Measurements from ENCODE around the gene RTN4.

RTN4 gene

GRCh38 chr2:55038428-55038827 is 11.8 kb downstream of the RTN4 start:
- no peak for DNase-seq (ENCODE audit: low read depth)

- no peak for DNase-seq (ENCODE audit: low read depth)
Measured at GRCh38 chr2:55035716-55036115, 14.5 kb downstream of the RTN4 start.

- no peak for DNase-seq (ENCODE audit: low read depth)
Measured at GRCh38 chr2:55033921-55034320, 16.3 kb downstream of the RTN4 start.

DNA sequence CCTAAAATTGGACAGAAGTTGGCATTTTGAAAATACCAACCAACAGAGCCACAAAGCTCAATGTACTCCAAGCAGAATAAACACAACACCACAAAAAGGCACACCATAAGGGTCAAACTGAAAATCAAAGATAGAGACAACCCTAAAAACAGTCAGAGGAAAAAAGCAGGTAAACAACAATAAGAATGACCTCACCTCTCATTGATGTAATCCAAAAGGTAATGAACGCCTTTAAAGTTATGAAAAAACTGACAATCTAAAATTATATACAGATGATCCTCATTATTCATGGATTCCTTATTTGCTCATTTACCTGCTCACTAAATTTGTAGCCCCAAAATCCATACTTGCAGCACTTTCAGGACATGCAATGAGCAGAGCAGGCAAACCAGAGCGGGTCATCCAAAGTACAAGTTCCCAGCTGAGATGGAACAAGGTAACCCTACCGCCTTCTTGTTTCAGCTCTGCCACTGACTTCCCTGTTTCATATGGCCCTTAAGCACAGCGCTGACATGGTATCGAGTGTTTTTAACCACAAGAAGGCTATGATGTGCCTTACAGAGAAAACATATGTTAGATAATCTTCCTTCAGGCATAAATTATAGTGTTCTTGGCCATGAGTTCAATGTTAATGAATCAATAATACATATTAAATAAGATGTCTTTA is 17.0 kb downstream of the RTN4 start:
- no peak for DNase-seq (ENCODE audit: low read depth)

- DNase-seq (ENCODE audit: low read depth) = no peak
Measured at GRCh38 chr2:55031505-55031904, 18.7 kb downstream of the RTN4 start.

GRCh38 chr2:55030766-55031165 is 19.5 kb downstream of the RTN4 start:
- DNase-seq (ENCODE audit: low read depth) = no peak

- DNase-seq (ENCODE audit: low read depth) = no peak
Measured at GRCh38 chr2:55029098-55029497, 21.2 kb downstream of the RTN4 start.

GRCh38 chr2:55027226-55027625 is 23.0 kb downstream of the RTN4 start:
- no peak for DNase-seq (ENCODE audit: low read depth)

- no peak for DNase-seq (ENCODE audit: low read depth)
Measured at GRCh38 chr2:55026202-55026601, 24.0 kb downstream of the RTN4 start.

DNA sequence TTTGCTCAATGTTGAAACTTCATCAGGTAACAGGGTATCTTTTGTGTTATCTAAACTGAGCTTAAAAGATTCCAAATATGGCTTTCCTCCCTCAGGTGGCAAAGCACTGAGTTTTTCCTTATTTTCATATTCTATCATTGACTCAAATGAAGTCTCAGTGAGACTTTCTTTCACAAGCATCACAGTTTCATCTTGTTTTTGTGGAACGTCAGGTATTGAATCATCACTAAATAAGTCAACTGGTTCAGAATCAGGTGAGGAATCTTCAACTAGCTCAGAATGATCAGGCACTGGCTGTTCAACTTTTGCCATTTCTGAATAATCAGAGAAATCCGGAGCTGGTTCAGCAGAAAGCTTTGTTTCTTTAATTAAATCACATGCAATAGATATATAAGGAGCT is 24.6 kb downstream of the RTN4 start:
- DNase-seq (ENCODE audit: low read depth) = no peak

DNA sequence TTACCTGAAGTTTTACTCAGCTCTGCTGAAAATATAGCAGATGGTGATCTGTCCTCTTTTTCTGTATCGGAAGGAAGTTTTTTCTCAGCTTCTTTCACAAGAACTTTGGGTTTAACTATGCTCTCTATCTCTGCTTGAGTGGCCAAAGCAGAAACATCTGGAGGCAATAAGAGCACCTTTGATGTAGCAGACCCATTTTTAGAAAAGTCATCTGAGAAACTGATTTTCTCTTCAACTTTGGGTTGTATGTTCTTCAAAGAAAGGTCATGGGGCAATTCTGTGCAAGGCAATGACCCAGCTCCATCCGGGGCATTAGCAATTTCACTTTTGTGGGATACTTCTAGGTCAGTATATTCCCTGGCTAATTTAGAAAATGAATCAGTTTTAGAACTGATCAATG is 25.2 kb downstream of the RTN4 start:
- DNase-seq (ENCODE audit: low read depth) = no peak

- DNase-seq (ENCODE audit: low read depth) = no peak
Measured at GRCh38 chr2:55022476-55022875, 27.8 kb downstream of the RTN4 start.

DNA sequence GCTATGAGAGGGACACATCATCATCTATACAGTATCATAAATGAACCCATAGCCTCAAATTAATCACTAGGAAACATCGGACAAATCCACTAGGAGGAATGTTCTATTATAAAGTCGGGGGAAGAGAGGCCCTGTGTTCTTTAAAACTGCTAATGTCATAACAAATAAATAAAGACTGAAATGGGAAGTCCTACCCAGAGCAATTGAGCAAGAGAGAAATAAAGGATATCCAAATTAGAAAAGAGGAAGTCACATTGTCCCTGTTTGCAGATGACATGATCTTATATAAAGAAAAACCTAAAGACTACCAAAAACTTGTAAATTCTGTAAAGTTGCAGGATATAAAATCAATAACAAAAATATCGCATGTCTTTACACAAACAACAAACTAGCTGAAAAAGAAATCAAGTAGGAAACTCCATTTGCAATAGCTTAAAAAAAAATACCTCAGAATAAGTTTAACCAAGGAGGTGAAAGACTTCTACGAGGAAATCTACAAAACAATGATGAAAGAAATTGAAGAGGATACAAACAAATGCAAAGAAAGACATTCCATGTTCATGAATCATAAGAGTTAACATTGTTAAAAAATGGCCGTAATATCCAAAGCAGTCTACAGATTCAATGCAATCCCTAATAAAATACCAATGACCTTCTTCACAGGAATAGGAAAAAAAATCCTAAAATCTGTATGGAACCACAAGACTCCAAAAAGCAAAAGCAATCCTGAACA is 30.6 kb downstream of the RTN4 start:
- no peak for DNase-seq (ENCODE audit: low read depth)

GRCh38 chr2:55018619-55019018 is 31.6 kb downstream of the RTN4 start:
- DNase-seq (ENCODE audit: low read depth) = no peak

DNA sequence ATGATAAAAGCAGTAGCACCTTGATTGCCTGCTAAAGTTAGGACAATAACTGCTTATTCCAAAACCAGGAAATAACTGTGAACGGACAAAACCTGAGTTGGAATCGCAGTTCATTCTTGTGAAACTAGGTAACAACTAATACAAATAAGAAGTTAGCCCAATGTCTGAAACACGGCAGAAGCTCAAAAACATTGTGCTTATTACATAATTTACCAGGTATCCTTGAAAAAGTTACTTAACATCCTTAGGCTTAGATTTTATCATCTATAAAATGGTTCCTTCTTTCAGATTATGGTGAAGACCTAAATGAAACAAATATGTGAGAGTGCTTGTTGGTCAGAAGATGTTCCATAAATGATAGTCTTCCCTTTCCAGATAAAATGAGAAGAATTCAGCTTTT is 32.4 kb downstream of the RTN4 start:
- DNase-seq (ENCODE audit: low read depth) = no peak

DNA sequence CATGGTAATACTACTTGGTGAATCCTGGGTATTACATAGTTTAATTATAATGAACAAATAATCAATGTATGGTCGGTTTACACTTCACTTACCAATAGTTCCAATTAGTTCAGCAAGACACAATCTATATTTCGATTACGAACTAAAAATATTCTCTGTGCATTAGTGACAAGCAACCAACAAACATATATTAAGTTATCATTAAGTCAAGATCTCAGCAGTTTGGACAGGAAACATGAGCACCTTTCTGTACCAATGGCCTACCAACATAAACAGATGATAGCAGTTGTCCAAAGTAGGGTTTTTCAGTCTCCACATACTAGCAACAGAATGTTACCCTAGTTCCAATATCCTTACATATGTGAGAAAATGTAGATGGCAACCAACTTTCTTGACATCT is 32.8 kb downstream of the RTN4 start:
- DNase-seq (ENCODE audit: low read depth) = no peak

- peak; percentile 8 for DNase-seq (ENCODE audit: low read depth)
Measured at GRCh38 chr2:55014962-55015939, 35.0 kb downstream of the RTN4 start.

DNA sequence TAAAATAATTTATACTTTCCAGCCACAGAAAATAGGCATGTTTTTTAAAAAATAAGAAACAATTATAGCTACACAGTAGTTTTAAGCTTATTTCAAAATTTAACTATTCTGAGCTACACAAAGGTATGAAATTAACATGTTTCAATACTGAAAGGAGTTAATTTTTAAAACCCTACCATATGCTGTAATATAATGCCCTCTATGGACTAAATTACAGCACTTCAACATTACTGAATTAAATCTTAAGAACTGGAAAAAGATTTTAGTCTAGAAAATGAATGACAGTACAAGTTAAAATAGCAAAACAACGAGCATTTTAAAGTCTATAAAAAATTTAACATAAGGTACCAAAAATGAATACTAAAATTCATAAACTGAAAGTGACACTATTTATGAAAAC is 36.3 kb downstream of the RTN4 start:
- no peak for DNase-seq (ENCODE audit: low read depth)

DNA sequence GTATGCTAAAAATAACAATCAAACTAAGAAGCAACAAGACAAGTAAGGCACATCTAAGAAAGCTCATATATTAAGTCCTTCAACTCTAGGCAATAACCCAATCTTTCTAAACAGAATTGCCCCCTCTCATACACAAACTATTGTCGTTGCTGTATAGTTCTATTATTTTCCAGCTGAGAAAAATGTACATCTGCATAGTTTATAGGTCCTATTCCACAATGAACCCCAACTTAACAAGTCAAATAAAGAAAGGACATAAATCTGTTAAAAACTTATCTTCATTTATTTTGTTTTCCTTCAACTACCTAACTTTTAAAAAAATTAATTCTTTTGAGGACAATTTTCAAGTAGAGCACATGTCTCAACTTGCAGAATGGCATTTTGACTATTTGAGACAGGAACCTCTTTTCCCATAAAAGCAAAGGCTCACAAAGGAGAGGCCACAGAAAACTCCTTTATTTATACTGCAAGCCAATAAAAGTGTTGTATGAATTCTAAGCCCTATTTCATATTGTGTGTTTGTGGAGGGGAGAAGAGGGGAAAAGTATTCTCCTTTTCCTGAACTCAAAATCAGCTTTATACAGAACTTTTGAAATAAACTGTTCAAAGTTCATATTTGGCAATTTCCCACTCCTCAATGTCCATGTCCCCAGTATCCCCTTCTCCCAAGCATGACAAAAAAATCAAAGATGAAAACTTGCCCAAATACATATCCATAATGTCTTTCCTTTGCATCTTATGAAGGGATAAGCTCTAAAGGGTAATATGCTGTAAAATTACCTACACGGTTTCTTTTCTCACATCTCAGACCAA is 37.4 kb downstream of the RTN4 start:
- DNase-seq (ENCODE audit: low read depth) = no peak

DNA sequence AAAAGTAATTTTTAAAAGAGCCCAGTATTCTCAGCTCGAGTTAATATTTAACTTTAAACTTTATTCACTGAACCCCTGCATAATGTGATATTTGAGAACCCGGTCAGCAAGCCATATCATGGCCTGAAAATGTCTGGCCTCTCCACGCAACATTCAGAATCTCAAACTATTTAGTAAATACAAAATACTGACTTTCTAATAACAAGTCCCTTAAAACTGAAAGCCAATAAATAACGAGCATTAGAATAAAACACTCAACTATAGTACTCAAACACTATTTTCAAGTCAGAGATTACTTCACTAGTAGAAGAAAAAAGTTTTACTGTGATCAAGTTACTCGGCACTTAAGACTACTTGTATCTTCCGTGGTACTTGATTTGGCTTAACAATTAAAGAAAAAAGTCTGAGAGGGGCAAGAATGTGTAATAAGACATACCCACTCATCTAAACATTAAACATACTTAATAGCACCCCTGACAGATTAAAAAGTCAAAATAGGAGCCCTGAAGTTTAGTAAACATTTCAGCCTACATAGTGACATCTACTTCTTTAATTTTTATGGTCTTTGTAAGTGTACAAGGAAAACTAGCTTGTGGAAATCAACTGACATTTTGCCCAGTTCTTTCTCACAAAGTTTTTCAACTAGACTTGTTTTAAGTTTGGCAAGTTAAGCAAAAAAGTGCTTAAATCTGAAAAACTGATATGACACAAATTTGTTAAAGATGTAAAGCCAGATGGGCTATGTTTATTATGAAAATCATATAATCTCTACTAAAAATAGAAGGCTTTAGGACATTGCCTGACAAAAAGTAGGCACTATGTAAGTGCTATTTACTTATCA is 38.2 kb downstream of the RTN4 start:
- DNase-seq (ENCODE audit: low read depth) = no peak

DNA sequence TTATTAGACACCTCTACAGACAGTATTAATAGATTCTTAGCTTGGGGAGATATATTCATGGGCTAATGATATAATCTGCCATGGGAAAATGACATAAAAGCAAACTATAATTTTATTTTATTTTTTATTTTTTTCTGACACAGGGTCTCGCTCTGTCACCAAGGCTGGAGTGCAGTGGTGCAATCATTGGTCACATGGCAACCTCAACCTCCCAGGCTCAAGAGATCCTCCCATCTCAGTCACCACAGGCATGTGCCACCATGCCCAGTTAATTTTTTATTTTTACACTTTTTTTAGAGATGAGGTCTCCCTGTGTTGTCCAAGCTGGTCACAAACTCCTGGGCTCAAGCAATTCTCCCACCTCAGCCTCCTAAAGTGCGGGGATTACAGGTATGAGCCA is 39.3 kb downstream of the RTN4 start:
- no peak for DNase-seq (ENCODE audit: low read depth)
